Trophoblast cell (in vitro differentiated cells and primary cell): Measurements from ENCODE around the gene TRIP4.
A peak's percentile ranks its signal among the peaks of the same experiment; 100 is the strongest.
"Not testable (repeated sequence)": the region's sequence is repeated elsewhere in the genome, so short reads cannot be mapped to it uniquely, and the experiment has no call there.

Experiments used
- DNase-seq, 2 donors: peaks; one replicate each; pipeline ENCODE4 v3.0.0-alpha.2; 2016
- H2AFZ ChIP-seq: 2 replicates; pipeline ENCODE4 v1.6.1; 2013; ENCODE audit warnings: low read length, moderate library complexity, mild to moderate bottlenecking; ENCODE audit not compliant: insufficient read depth, poor library complexity
- H2AK5ac ChIP-seq: 2 replicates; pipeline ENCODE4 v1.6.1; 2013; ENCODE audit warnings: mild to moderate bottlenecking, low read length
- H2BK120ac ChIP-seq: 2 replicates; pipeline ENCODE4 v1.6.1; 2013; ENCODE audit warnings: low read length, mild to moderate bottlenecking, moderate library complexity; ENCODE audit not compliant: insufficient read depth, poor library complexity
- H2BK12ac ChIP-seq: 2 replicates; pipeline ENCODE4 v1.6.1; 2013; ENCODE audit warnings: mild to moderate bottlenecking, low read length, moderate library complexity
- H2BK5ac ChIP-seq: 2 replicates; pipeline ENCODE4 v1.6.1; 2013; ENCODE audit warnings: low read length, low read depth, moderate library complexity, mild to moderate bottlenecking; ENCODE audit not compliant: poor library complexity
- H3K14ac ChIP-seq: 2 replicates; pipeline ENCODE4 v1.6.1; 2013; ENCODE audit warnings: mild to moderate bottlenecking, low read length
- H3K18ac ChIP-seq: 2 replicates; pipeline ENCODE4 v1.6.1; 2013; ENCODE audit warnings: mild to moderate bottlenecking, low read length
- H3K23ac ChIP-seq: 2 replicates; pipeline ENCODE4 v1.6.1; 2013; ENCODE audit warnings: low read length
- H3K27ac ChIP-seq: 2 replicates; pipeline ENCODE4 v1.5.1; 2013; ENCODE audit warnings: low read depth, mild to moderate bottlenecking, inconsistent platforms, low read length, moderate library complexity
- H3K27me3 ChIP-seq: 2 replicates; pipeline ENCODE4 v1.6.1; 2013; ENCODE audit warnings: inconsistent platforms, mild to moderate bottlenecking, low read length, moderate library complexity; ENCODE audit not compliant: insufficient read depth
- H3K36me3 ChIP-seq, 2 experiments: 1 replicate in 1 of 2; 2 replicates in 1 of 2; pipeline ENCODE4 v1.6.1; 2013; ENCODE audit warnings: low read length in 2 of 2, mild to moderate bottlenecking in 2 of 2, moderate library complexity in 1 of 2; ENCODE audit not compliant: insufficient read depth in 2 of 2, control insufficient read depth in 1 of 2
- H3K4ac ChIP-seq: 2 replicates; pipeline ENCODE4 v1.6.1; 2013; ENCODE audit warnings: low read depth, mild to moderate bottlenecking, low read length, moderate library complexity
- H3K4me1 ChIP-seq, 2 experiments: 1 replicate in 1 of 2; 2 replicates in 1 of 2; pipeline ENCODE4 v1.6.1; 2013; ENCODE audit warnings: low read length in 2 of 2, mild to moderate bottlenecking in 2 of 2, moderate library complexity in 1 of 2; ENCODE audit not compliant: insufficient read depth in 2 of 2, control insufficient read depth in 1 of 2
- H3K4me2 ChIP-seq: 2 replicates; pipeline ENCODE4 v1.6.1; 2013; ENCODE audit warnings: inconsistent platforms, mild to moderate bottlenecking, low read length, moderate library complexity
- H3K4me3 ChIP-seq: 2 replicates; pipeline ENCODE4 v1.5.1; 2013; ENCODE audit warnings: mild to moderate bottlenecking, low read depth, low read length, inconsistent platforms
- H3K79me1 ChIP-seq: one replicate; pipeline ENCODE4 v1.6.1; 2013; ENCODE audit warnings: low read length
- H3K79me2 ChIP-seq: 2 replicates; pipeline ENCODE4 v1.6.1; 2013; ENCODE audit warnings: low read length, mild to moderate bottlenecking; ENCODE audit not compliant: control insufficient read depth, insufficient read depth, poor library complexity
- H3K9ac ChIP-seq: 2 replicates; pipeline ENCODE4 v1.6.1; 2013; ENCODE audit warnings: mild to moderate bottlenecking, low read length
- H3K9me3 ChIP-seq: 2 replicates; pipeline ENCODE4 v1.6.1; 2013; ENCODE audit warnings: low read depth, mild to moderate bottlenecking, control low read depth, inconsistent platforms, low read length; ENCODE audit not compliant: insufficient read depth
- H4K12ac ChIP-seq: 2 replicates; pipeline ENCODE4 v1.6.1; 2013; ENCODE audit warnings: low read depth, mild to moderate bottlenecking, low read length, moderate library complexity
- H4K8ac ChIP-seq: 2 replicates; pipeline ENCODE4 v1.6.1; 2013; ENCODE audit warnings: low read depth, mild to moderate bottlenecking, low read length, moderate library complexity
- H4K91ac ChIP-seq: one replicate; pipeline ENCODE4 v1.6.1; 2013; ENCODE audit warnings: low read depth, mild to moderate bottlenecking, low read length, moderate library complexity
- WGBS: extraction: QIAGEN DNeasy Blood & Tissue Kit; methylation state at CpG from one replicate; pipeline ENCODE4 v1.1.7; 2013; ENCODE audit warnings: missing lambda C conversion rate; ENCODE audit not compliant: insufficient read length, insufficient coverage; ENCODE audit errors: extremely low coverage; 5-methylcytosine and 5-hydroxymethylcytosine counted together

The TRIP4 gene

GRCh38 chr15:64392471-64392870 is 4.8 kb downstream of the TRIP4 start:
- not testable (repeated sequence) for H3K14ac ChIP-seq, H3K4me2 ChIP-seq, H3K23ac ChIP-seq, H4K12ac ChIP-seq, H3K27me3 ChIP-seq, H3K9me3 ChIP-seq, H2BK120ac ChIP-seq, H2AFZ ChIP-seq, H3K27ac ChIP-seq, H3K79me1 ChIP-seq, H3K9ac ChIP-seq, H2BK5ac ChIP-seq, H3K18ac ChIP-seq, H3K4me3 ChIP-seq, H4K91ac ChIP-seq, H2BK12ac ChIP-seq, H4K8ac ChIP-seq, H3K79me2 ChIP-seq, H2AK5ac ChIP-seq, H3K4ac ChIP-seq, H3K4me1 ChIP-seq
- H3K36me3 ChIP-seq = peaks cover 11 to 14% of the 10 kb centered on the region in 2 experiments
- no CpG with 5 or more reads among the region's 3 CpGs for WGBS
- peak; percentile 61 to 66 for DNase-seq

GRCh38 chr15:64396789-64397188 is 9.2 kb downstream of the TRIP4 start:
- Histone ChIP-seq H3K4me3 (no peak overlapping the region), H3K27ac (no peak overlapping the region), H3K4me1 (no peaks in the 10 kb centered on the region), H3K79me1 (no peaks in the 10 kb centered on the region), H3K14ac (no peak overlapping the region), H3K4ac (no peak overlapping the region), H3K18ac (no peak overlapping the region), H4K8ac (no peak overlapping the region), H3K9me3 (no peaks in the 10 kb centered on the region), H3K4me2 (no peak overlapping the region), H3K23ac (no peak overlapping the region), H2BK12ac (no peak overlapping the region), H2BK120ac (no peak overlapping the region), H4K91ac (no peak overlapping the region), H3K27me3 (no peaks in the 10 kb centered on the region), H2AFZ (no peak overlapping the region), H4K12ac (no peak overlapping the region), H3K36me3 (peaks cover 33 to 35% of the 10 kb centered on the region in 2 experiments), H2AK5ac (no peak overlapping the region), H3K9ac (no peak overlapping the region), H3K79me2 (no peaks in the 10 kb centered on the region), H2BK5ac (no peak overlapping the region)
- DNase-seq = no peak
- WGBS = no CpG with 5 or more reads among the region's 5 CpGs

- H3K27me3 ChIP-seq = no peaks in the 10 kb centered on the region
- no peak overlapping the region for H3K27ac ChIP-seq
- H3K4ac ChIP-seq = no peak overlapping the region
- H3K79me1 ChIP-seq = no peaks in the 10 kb centered on the region
- no peak overlapping the region for H3K14ac ChIP-seq
- H3K23ac ChIP-seq = no peak overlapping the region
- no peak overlapping the region for H4K8ac ChIP-seq
- no peak overlapping the region for H4K12ac ChIP-seq
- H3K4me2 ChIP-seq = no peak overlapping the region
- no peak overlapping the region for H3K9ac ChIP-seq
- no peak overlapping the region for H2BK12ac ChIP-seq
- H3K4me3 ChIP-seq = no peak overlapping the region
- no peak overlapping the region for H2AFZ ChIP-seq
- H3K36me3 ChIP-seq = peaks cover 40% of the 10 kb centered on the region in 2 experiments
- no peak overlapping the region for H3K18ac ChIP-seq
- no peaks in the 10 kb centered on the region for H3K4me1 ChIP-seq
- WGBS = no CpG with 5 or more reads among the region's 2 CpGs
- no peaks in the 10 kb centered on the region for H3K79me2 ChIP-seq
- H2AK5ac ChIP-seq = no peak overlapping the region
- no peak overlapping the region for H2BK5ac ChIP-seq
- no peak overlapping the region for H4K91ac ChIP-seq
- H3K9me3 ChIP-seq = no peaks in the 10 kb centered on the region
- no peak overlapping the region for H2BK120ac ChIP-seq
- no peak for DNase-seq
Measured at GRCh38 chr15:64398575-64398974, 10.9 kb downstream of the TRIP4 start.

DNA sequence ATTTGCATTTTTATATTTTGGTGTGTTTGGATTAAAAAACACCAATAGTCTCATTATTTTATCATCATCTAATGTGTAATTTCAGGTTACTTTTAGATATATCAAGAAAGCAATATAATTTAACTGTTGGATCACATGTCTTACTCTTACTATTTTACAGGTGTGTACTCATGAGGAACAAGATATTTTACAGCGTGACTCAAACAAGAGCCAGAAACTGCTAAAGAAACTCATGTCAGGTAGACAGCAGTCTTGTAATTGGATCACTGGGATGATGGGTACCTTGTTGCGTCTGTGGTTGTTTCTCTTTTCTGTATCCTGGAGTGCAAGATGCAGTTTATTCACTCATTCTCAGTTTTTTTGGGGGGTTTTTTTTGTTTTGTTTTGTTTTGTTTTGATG is 12.9 kb downstream of the TRIP4 start:
- no peak overlapping the region for H2BK12ac ChIP-seq
- H3K14ac ChIP-seq = no peak overlapping the region
- H3K79me2 ChIP-seq = no peaks in the 10 kb centered on the region
- no peak overlapping the region for H4K12ac ChIP-seq
- WGBS = no CpG with 5 or more reads among the region's 2 CpGs
- no peak overlapping the region for H3K4me3 ChIP-seq
- no peak overlapping the region for H4K8ac ChIP-seq
- H3K36me3 ChIP-seq = peaks cover 40 to 42% of the 10 kb centered on the region in 2 experiments
- no peak overlapping the region for H4K91ac ChIP-seq
- no peak overlapping the region for H2AFZ ChIP-seq
- H2BK5ac ChIP-seq = no peak overlapping the region
- H3K4me2 ChIP-seq = no peak overlapping the region
- no peak overlapping the region for H3K9ac ChIP-seq
- no peak overlapping the region for H3K23ac ChIP-seq
- no peaks in the 10 kb centered on the region for H3K9me3 ChIP-seq
- no peak for DNase-seq
- H3K27ac ChIP-seq = no peak overlapping the region
- no peaks in the 10 kb centered on the region for H3K79me1 ChIP-seq
- no peak overlapping the region for H2BK120ac ChIP-seq
- H2AK5ac ChIP-seq = no peak overlapping the region
- H3K18ac ChIP-seq = no peak overlapping the region
- no peaks in the 10 kb centered on the region for H3K4me1 ChIP-seq
- H3K27me3 ChIP-seq = no peaks in the 10 kb centered on the region
- no peak overlapping the region for H3K4ac ChIP-seq
